ENCODE data around the gene IQGAP2.

DNA sequence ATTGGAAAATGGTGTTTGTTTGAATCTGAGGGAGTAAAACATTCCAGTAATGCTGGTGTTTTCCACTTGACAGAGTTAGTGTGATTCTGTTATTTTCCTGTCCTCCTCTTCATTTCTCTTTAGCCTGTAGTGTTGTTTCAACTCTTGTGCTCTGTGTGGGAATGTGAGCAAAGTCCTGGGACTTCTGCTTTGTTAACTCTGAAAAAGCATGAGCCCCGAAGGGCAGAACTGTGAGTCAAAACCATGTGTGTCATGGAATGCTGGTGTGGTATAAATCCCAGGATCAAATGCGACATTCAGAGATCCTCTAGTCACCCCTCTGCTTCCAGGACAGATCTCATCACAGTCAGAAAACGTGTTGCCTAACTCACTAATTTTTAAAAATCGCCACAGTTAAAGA lies 321.8 kb downstream of the IQGAP2 start:
- TF ChIP-seq HOXA7 (CRISPR knock-in tag; IDR thresholded peaks at IDR 0.05; ENCODE audit: borderline replicate concordance) (no peak), KLF9 (tag by site-specific recombination; IDR thresholded peaks at IDR 0.05; ENCODE audit: low read depth) (no peak), ZNF785 (tag by site-specific recombination; IDR thresholded peaks at IDR 0.05) (no peak), TCF7L2 (IDR thresholded peaks at IDR 0.05; ENCODE audit: borderline replicate concordance, low read depth, low read length) (no peak), ZNF324 (tag by site-specific recombination; IDR thresholded peaks at IDR 0.05) (no peak), KLF1 (tag by site-specific recombination; IDR thresholded peaks at IDR 0.05) (no peak)
- TF ChIP-seq, protein P1, sequence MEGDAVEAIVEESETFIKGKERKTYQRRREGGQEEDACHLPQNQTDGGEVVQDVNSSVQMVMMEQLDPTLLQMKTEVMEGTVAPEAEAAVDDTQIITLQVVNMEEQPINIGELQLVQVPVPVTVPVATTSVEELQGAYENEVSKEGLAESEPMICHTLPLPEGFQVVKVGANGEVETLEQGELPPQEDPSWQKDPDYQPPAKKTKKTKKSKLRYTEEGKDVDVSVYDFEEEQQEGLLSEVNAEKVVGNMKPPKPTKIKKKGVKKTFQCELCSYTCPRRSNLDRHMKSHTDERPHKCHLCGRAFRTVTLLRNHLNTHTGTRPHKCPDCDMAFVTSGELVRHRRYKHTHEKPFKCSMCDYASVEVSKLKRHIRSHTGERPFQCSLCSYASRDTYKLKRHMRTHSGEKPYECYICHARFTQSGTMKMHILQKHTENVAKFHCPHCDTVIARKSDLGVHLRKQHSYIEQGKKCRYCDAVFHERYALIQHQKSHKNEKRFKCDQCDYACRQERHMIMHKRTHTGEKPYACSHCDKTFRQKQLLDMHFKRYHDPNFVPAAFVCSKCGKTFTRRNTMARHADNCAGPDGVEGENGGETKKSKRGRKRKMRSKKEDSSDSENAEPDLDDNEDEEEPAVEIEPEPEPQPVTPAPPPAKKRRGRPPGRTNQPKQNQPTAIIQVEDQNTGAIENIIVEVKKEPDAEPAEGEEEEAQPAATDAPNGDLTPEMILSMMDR (tag by site-specific recombination; IDR thresholded peaks at IDR 0.05) = no peak
- TF ChIP-seq, protein P2, sequence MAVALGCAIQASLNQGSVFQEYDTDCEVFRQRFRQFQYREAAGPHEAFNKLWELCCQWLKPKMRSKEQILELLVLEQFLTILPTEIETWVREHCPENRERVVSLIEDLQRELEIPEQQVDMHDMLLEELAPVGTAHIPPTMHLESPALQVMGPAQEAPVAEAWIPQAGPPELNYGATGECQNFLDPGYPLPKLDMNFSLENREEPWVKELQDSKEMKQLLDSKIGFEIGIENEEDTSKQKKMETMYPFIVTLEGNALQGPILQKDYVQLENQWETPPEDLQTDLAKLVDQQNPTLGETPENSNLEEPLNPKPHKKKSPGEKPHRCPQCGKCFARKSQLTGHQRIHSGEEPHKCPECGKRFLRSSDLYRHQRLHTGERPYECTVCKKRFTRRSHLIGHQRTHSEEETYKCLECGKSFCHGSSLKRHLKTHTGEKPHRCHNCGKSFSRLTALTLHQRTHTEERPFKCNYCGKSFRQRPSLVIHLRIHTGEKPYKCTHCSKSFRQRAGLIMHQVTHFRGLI (tag by site-specific recombination; IDR thresholded peaks at IDR 0.05) = no peak
- TF ChIP-seq, protein P3, sequence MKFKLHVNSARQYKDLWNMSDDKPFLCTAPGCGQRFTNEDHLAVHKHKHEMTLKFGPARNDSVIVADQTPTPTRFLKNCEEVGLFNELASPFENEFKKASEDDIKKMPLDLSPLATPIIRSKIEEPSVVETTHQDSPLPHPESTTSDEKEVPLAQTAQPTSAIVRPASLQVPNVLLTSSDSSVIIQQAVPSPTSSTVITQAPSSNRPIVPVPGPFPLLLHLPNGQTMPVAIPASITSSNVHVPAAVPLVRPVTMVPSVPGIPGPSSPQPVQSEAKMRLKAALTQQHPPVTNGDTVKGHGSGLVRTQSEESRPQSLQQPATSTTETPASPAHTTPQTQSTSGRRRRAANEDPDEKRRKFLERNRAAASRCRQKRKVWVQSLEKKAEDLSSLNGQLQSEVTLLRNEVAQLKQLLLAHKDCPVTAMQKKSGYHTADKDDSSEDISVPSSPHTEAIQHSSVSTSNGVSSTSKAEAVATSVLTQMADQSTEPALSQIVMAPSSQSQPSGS (tag by site-specific recombination; IDR thresholded peaks at IDR 0.05; ENCODE audit: low read depth) = no peak
- TF ChIP-seq, protein P4, sequence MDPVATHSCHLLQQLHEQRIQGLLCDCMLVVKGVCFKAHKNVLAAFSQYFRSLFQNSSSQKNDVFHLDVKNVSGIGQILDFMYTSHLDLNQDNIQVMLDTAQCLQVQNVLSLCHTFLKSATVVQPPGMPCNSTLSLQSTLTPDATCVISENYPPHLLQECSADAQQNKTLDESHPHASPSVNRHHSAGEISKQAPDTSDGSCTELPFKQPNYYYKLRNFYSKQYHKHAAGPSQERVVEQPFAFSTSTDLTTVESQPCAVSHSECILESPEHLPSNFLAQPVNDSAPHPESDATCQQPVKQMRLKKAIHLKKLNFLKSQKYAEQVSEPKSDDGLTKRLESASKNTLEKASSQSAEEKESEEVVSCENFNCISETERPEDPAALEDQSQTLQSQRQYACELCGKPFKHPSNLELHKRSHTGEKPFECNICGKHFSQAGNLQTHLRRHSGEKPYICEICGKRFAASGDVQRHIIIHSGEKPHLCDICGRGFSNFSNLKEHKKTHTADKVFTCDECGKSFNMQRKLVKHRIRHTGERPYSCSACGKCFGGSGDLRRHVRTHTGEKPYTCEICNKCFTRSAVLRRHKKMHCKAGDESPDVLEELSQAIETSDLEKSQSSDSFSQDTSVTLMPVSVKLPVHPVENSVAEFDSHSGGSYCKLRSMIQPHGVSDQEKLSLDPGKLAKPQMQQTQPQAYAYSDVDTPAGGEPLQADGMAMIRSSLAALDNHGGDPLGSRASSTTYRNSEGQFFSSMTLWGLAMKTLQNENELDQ (tag by site-specific recombination; IDR thresholded peaks at IDR 0.05; ENCODE audit: low read depth) = no peak
- TF ChIP-seq, protein P5, sequence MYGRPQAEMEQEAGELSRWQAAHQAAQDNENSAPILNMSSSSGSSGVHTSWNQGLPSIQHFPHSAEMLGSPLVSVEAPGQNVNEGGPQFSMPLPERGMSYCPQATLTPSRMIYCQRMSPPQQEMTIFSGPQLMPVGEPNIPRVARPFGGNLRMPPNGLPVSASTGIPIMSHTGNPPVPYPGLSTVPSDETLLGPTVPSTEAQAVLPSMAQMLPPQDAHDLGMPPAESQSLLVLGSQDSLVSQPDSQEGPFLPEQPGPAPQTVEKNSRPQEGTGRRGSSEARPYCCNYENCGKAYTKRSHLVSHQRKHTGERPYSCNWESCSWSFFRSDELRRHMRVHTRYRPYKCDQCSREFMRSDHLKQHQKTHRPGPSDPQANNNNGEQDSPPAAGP (tag by site-specific recombination; IDR thresholded peaks at IDR 0.05) = no peak

All from HEK293 (cell line).